Fibroblast of lung (primary cell): Measurements from ENCODE around the gene SLC28A1.

ENCODE experiments used
- CTCF ChIP-seq, 2 donors: IDR thresholded peaks in 1 of 2; conservative IDR thresholded peaks in 1 of 2; 1 replicate in 1 of 2; 2 replicates in 1 of 2; pipeline ENCODE4 v1.5.1; 2011 to 2012; ENCODE audit warnings: low read length in 2 of 2, control low read depth in 1 of 2, inconsistent platforms in 1 of 2, low read depth in 1 of 2, mild to moderate bottlenecking in 1 of 2
- EZH2 ChIP-seq: IDR thresholded peaks from 2 replicates; pipeline ENCODE4 v1.5.1; 2012; ENCODE audit warnings: low read length, control low read depth, mild to moderate bottlenecking; ENCODE audit errors: missing control alignments

GRCh38 chr15:84981711-84982300, 97.3 kb downstream of the SLC28A1 start, which contains the start of gene PDE8A:
- TF ChIP-seq CTCF (conservative IDR thresholded peaks at IDR 0.05 in 1 of 2, IDR thresholded peaks at IDR 0.05 in 1 of 2; ENCODE audit: low read depth in 1 of 2, low read length in 2 of 2) (no peak), EZH2 (no peak)
